Breast epithelium (tissue), 4 donors: ENCODE results near the gene KCNQ5. TPM values are rescaled to one million over a fixed set of nuclear protein-coding genes. Genes with fewer than 3 reads are reported as not detected.

Experiments used
- DNase-seq, 2 donors: peaks; one replicate each; pipeline ENCODE4 v3.0.0-alpha.2; 2019; ENCODE audit warnings: low spot score in 2 of 2
- H3K27ac ChIP-seq, 2 donors: fragments of 200-600 bp; sonication (generic) in 1 of 2; one replicate each; pipeline ENCODE4 v1.5.1; 2016 to 2019; ENCODE audit warnings: mild to moderate bottlenecking in 1 of 2
- H3K27me3 ChIP-seq, 2 donors: fragments of 200-600 bp; sonication (generic) in 1 of 2; one replicate each; pipeline versions ENCODE4 v1.5.1 to v1.6.0; 2017 to 2019; ENCODE audit warnings: control low read depth in 1 of 2, mild to moderate bottlenecking in 1 of 2
- H3K36me3 ChIP-seq: fragments of 200-600 bp; one replicate; pipeline ENCODE4 v1.5.1; 2019
- H3K4me1 ChIP-seq, 2 donors: fragments of 200-600 bp; sonication (generic); one replicate each; pipeline ENCODE4 v1.5.1; 2016 to 2019; ENCODE audit warnings: control low read depth in 1 of 2
- H3K4me3 ChIP-seq, 3 donors: fragments of 200-600 bp; sonication (generic); 1 replicate in 2 of 3; 2 replicates in 1 of 3; pipeline ENCODE4 v1.5.1; 2016 to 2019; ENCODE audit warnings: mild to moderate bottlenecking in 3 of 3, moderate library complexity in 2 of 3
- H3K9me3 ChIP-seq, 2 donors: fragments of 200-600 bp; sonication (generic) in 1 of 2; one replicate each; pipeline ENCODE4 v1.5.1; 2016 to 2019; ENCODE audit warnings: control low read depth in 1 of 2
- CTCF ChIP-seq, 3 donors: fragments of 450-650 bp; IDR thresholded peaks; one replicate each; pipeline ENCODE4 v1.5.1; 2016 to 2017; ENCODE audit warnings: antibody characterized with exemption in 3 of 3, mild to moderate bottlenecking in 3 of 3, moderate library complexity in 3 of 3
- POLR2A ChIP-seq: fragments of 450-650 bp; IDR thresholded peaks from one replicate; pipeline ENCODE4 v1.6.1; 2016; ENCODE audit warnings: antibody characterized with exemption, mild to moderate bottlenecking, moderate library complexity
- POLR2AphosphoS5 ChIP-seq, 3 donors: sonication (generic); formaldehyde crosslinking; IDR thresholded peaks; one replicate each; pipeline ENCODE4 v1.6.1; 2017; ENCODE audit warnings: antibody characterized with exemption in 3 of 3
- intact Hi-C: fragments of 100-400 bp; cut with DNase I; formaldehyde crosslinking; loops from one replicate; pipeline ENCODE4 v1.15.1; 2023; ENCODE audit warnings: low total_unique reads
- total RNA-seq, 3 donors: library from RNA; depleted of rRNA; stranded (reverse); fragments of >200 nt; gene quantifications; one replicate each; pipeline ENCODE4 v1.1.0, GENCODE V29; 2016

Gene KCNQ5
- total RNA-seq, 3 donors from 2014 or later, result 0.16 to 1.0 (median 0.33) TPM

- no peaks in the 10 kb centered on the region for H3K9me3 ChIP-seq
- intact Hi-C loops, result no loop called here
- no peak overlapping the region for H3K27ac ChIP-seq
- no peaks in the 10 kb centered on the region for H3K4me1 ChIP-seq
- no peaks in the 10 kb centered on the region for H3K27me3 ChIP-seq
- no peak for DNase-seq
- H3K4me3 ChIP-seq, result no peak overlapping the region
- no peak for TF ChIP-seq POLR2AphosphoS5 (IDR thresholded peaks at IDR 0.05)
- TF ChIP-seq CTCF (IDR thresholded peaks at IDR 0.05), result no peak
- TF ChIP-seq POLR2A, result no peak
- no peaks in the 10 kb centered on the region for H3K36me3 ChIP-seq
These were observed 409.2 kb downstream of the KCNQ5 start for GRCh38 chr6:73030791-73031782.

- no peaks in the 10 kb centered on the region for H3K36me3 ChIP-seq
- no peaks in the 10 kb centered on the region for H3K27me3 ChIP-seq
- DNase-seq, result no peak
- H3K9me3 ChIP-seq, result no peaks in the 10 kb centered on the region
- TF ChIP-seq POLR2AphosphoS5 (IDR thresholded peaks at IDR 0.05) (no peak), POLR2A (no peak), CTCF (IDR thresholded peaks at IDR 0.05) (no peak)
- H3K4me3 ChIP-seq, result no peak overlapping the region
- intact Hi-C loops, result no loop called here
- no peaks in the 10 kb centered on the region for H3K4me1 ChIP-seq
- H3K27ac ChIP-seq, result no peak overlapping the region
These were observed 410.7 kb downstream of the KCNQ5 start for GRCh38 chr6:73032586-73032985.

GRCh38 chr6:73036689-73037088 is 414.8 kb downstream of the KCNQ5 start:
- H3K4me1 ChIP-seq, result no peaks in the 10 kb centered on the region
- H3K27me3 ChIP-seq, result no peaks in the 10 kb centered on the region
- intact Hi-C loops, result no loop called here
- no peak for TF ChIP-seq POLR2A
- TF ChIP-seq CTCF (IDR thresholded peaks at IDR 0.05), result no peak
- TF ChIP-seq POLR2AphosphoS5 (IDR thresholded peaks at IDR 0.05), result no peak
- no peak for DNase-seq
- no peaks in the 10 kb centered on the region for H3K36me3 ChIP-seq
- H3K9me3 ChIP-seq, result no peaks in the 10 kb centered on the region
- no peak overlapping the region for H3K4me3 ChIP-seq
- H3K27ac ChIP-seq, result no peak overlapping the region

GRCh38 chr6:73041051-73041450 is 419.2 kb downstream of the KCNQ5 start:
- DNase-seq, result no peak
- Histone ChIP-seq H3K27ac (no peak overlapping the region), H3K27me3 (no peaks in the 10 kb centered on the region), H3K36me3 (no peaks in the 10 kb centered on the region), H3K4me3 (no peak overlapping the region), H3K4me1 (no peaks in the 10 kb centered on the region), H3K9me3 (no peaks in the 10 kb centered on the region)
- intact Hi-C loops, result no loop called here
- no peak for TF ChIP-seq CTCF (IDR thresholded peaks at IDR 0.05)
- TF ChIP-seq POLR2AphosphoS5 (IDR thresholded peaks at IDR 0.05), result no peak
- no peak for TF ChIP-seq POLR2A

GRCh38 chr6:73042892-73043291 is 421.0 kb downstream of the KCNQ5 start:
- TF ChIP-seq POLR2A (no peak), POLR2AphosphoS5 (IDR thresholded peaks at IDR 0.05) (no peak)
- DNase-seq, result no peak
- Histone ChIP-seq H3K4me3 (no peak overlapping the region), H3K27me3 (no peaks in the 10 kb centered on the region), H3K4me1 (no peaks in the 10 kb centered on the region), H3K36me3 (no peaks in the 10 kb centered on the region), H3K27ac (no peak overlapping the region), H3K9me3 (no peaks in the 10 kb centered on the region)
- intact Hi-C loops, result no loop called here
